ENCODE measurements around the gene CASKIN2.
"Not testable (repeated sequence)": the region's sequence is repeated elsewhere in the genome, so short reads cannot be mapped to it uniquely, and the experiment has no call there.

CASKIN2 gene

GRCh38 chr17:75546181-75546580, 30.8 kb upstream of the CASKIN2 start:
- no peak for DNase-seq (ENCODE audit: low read depth)

DNA sequence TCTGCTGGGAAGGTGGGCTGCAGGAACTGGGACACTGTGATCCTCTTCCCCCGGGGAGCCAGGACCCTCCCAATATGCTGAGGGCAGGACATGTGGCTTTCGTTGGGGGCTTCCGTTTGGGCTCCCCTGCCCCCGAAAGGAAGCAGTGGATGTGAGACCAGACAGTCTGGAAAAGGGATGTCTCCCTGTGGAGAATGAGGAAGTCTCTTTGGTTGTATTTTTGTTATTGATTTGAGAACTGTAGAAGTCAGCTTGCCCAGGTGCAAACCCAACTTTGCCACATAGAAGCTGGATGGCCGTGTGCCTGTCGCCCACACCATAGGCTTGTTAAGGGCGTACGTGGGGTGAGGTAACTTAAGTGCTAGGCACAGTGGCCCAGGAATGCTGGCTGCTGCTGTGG, 28.9 kb upstream of the CASKIN2 start:
- no peak for DNase-seq (ENCODE audit: low read depth)

DNA sequence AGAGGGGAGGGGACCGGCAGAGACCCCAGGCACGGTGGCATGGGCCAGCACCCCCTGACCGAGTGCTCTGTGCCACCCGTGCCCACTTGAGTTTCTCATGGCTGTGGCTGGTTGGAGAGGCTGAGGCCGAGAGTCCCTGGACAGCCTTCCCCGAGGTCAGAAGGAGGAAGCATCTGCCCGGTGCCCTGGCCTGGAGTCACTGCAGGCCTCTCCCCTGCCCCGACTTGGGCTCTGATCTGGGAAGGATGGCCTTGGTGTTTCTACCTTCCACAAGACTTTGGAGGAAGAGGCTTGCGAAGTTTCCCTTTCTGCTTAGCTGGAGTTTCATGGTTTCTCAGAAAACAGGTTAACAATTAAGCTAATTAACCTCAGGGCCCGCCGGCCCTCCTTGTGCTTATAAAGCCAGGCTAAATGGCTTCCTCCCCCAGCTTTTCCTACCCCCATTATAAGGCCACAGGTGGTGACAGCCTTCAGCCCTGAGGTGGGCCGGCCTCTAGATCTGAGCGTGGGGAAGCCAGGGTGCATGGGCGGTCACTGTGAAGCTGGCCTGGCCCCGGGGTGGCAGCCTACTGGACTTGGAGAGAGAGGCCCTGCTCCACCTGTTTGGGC, 27.5 kb upstream of the CASKIN2 start:
- no peak for DNase-seq (ENCODE audit: low read depth)

- no peak for DNase-seq (ENCODE audit: low read depth)
These were observed 26.9 kb upstream of the CASKIN2 start for GRCh38 chr17:75542229-75542628.

DNA sequence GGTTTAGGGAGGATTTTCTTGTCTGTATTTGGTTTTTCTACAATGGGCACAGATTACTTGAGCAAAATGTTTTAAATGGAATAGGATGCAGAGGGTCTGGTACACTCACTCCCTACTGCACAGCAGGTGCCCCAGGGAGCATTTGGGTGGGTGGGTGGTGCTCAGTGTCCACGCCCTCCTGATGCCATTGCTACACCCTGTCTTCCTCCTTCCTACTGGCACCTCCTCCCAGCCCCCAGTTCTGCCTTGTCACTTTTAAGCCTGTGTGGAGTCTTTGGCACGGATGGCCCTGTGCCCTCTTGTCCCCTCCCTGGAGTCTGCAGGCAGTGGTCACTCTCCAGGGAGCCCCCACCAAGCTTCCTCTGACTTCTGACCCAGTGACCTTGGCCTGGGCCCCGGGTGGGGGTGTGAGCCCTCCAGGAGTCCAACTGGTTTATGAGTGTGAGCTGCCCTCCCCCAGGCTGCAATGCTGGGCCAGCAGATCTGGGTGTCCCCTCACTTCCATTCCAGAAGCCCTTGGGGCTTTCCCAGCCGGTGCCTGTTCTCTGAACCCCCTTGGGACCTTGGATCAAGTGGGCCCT, 25.7 kb upstream of the CASKIN2 start:
- no peak for DNase-seq (ENCODE audit: low read depth)

DNA sequence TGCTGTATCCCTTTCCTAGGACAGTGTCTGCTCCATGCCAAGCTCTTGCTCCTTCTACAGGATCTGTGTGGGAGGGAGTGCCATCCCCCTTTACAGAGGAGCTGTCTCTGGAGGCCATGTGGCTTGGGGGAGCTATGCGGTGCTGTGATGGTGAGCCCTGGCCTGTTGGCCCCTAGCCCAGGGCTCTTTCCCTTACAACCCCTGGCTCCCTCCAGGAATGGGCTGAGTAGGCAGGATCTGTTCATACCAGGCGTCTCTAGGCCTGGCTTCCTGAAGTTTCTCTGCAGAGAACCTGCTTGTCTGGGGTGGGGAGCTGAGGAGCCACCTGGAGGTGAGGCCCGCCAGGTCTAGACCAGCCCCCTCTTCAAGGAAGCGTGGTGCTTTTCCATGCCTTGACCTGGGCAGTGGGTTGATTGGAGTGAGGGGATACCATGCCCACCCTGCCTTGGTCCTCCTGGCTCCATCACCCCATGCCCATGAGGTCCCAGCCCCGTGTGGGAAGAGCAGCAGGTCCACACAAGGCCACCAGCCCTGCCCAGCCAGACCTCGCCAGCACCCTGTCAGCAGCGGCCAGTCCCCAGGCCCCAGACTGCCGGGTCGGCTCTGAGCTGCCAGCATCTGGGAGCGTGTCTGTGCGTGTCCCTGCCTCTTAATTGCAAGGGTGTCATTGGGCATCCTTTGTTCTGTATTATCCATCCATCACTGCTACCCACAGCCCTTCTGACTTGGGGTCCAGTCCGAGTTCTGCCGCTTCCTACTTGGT, 24.8 kb upstream of the CASKIN2 start:
- DNase-seq (ENCODE audit: low read depth): no peak

DNA sequence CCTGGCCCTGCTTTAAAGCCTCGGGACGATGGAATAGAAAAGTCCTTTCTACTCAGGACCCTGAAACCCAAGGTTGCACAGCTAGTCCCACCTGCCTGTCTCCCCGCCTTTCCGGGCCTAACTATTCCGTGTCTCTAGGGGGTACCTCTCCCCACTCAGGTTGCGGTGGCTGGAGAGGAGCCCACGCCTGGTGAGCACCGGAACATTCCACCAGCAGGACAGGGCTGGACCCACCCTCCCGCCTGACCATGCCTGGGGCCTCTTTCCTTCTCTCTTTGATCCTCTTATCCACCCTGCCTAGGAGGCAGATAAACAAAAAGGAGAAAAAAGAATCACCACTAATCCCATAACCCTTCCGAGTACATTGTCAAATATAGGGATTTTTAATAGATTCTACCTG, 21.0 kb upstream of the CASKIN2 start:
- DNase-seq (ENCODE audit: low read depth): no peak

DNA sequence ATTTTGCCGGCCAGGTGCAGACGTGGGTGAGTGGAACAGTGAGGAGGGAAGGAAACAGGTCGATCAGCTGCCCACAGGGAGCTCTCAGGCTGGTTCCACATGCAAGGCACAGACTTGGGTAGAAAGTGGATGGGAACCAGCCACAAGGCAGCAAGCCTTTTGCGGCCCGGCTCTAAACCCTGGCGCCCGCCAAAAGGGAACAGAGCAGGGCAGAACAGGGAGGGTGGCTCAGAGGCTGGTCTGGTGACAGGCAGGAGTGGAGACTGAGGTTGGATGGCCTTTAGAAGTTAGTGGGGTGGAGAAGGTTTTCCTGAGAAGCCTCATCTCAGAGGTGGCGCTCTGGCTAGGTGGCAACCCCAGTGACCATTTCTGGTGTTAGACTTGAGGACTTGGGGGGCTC, 20.5 kb upstream of the CASKIN2 start:
- no peak for DNase-seq (ENCODE audit: low read depth)

DNA sequence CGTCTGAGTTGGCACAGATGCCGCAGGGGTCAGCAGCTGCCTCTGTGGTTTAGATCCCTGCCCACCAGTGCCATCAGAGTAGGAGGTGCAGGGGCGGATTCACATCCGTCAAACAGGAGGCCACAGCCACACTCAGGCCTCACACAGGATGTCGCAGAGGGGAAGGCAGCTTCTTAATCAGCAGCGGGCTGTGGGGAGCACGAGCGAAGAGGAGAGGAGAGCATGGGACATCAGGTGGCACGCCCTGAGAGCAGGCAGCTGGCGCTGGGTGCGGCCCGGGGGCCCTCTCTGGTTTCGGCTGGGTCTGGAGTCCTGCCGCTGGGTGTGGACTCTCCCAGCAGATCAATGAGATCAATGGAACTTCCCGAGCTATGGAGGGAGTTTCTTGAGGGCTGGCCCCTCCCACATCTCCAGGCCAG, 19.8 kb upstream of the CASKIN2 start:
- DNase-seq (ENCODE audit: low read depth): no peak

- DNase-seq (ENCODE audit: low read depth): no peak
These were observed 16.4 kb upstream of the CASKIN2 start for GRCh38 chr17:75531721-75532072.

GRCh38 chr17:75530837-75531720, 15.7 kb upstream of the CASKIN2 start:
- no peak for DNase-seq (ENCODE audit: low read depth)

DNA sequence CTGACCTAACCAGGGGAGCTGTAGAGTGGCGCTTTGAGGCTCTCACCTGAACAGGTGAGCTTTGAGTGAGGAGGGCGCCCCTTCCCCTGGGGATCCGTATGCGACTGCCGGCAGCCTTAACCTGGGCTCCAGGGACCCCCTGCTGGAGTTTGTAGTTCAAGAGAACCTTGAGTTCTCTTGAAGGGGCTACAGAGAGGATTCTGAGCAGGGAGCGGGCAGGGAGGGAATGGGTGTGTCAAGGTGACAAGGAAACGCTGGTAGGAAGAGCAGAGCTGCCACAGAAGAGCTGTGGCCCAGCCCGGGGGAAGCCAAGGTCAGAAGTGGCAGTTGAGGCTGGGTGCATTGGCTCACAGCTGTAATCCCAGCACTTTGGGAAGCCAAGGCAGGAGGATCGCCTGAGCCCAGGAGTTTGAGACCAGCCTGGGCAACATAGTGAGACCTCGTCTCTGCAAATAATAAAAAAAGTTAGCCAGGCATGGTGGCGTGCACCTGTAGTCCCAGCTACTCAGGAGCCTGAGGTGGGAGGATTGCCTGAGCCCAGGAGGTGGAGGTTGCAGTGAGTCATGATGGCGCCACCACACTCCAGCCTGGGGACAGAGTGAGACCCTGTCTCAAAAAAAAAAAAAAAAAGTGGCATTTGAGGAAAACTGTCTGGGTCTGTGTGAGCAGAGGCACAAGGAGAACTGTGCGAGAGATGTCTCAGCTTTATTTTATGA, 11.4 kb upstream of the CASKIN2 start:
- DNase-seq (ENCODE audit: low read depth): no peak

GRCh38 chr17:75525806-75526554, 10.6 kb upstream of the CASKIN2 start:
- no peak for DNase-seq (ENCODE audit: low read depth)

GRCh38 chr17:75524970-75525805, 9.9 kb upstream of the CASKIN2 start, which contains the start of gene LLGL2:
TSS of gene LLGL2 (plus strand) at chr17:75525697. CDS start at chr17:75543427, 17,730 bp downstream.
- no peak for DNase-seq (ENCODE audit: low read depth)

DNA sequence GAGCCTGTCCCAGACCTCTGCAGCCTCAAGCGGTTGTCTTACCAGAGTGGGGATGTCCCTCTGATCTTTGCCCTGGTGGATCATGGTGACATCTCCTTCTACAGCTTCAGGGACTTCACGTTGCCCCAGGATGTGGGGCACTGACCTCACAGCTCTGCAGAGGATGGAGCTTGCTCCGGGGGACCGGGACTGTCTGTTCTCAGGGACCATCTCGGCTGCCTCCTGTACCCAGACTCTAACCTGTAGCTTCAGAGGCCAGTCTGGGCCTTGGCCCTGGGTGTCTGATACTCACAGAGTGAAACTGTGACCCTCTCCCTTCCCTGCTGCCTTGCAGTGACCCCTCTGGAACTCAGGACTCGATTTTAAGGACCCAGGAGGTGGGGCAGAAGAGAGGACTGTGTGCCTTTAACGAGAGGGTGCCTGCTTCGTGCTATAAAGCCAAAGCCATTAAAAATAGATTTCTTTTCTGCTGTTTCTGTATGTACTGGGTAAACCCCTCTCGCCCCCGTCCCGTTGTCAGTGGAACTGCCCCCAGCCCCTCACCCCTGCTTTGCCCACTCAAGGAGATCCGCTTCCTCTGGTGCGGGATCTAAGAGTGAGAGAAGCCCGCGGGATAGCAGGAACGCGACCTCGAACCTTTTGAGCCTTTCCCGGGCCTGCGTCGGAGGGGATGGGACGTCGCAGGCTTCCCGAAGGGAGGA, 9.1 kb upstream of the CASKIN2 start:
- no peak for DNase-seq (ENCODE audit: low read depth)

GRCh38 chr17:75523647-75524046, 8.3 kb upstream of the CASKIN2 start:
- DNase-seq (ENCODE audit: low read depth): no peak

DNA sequence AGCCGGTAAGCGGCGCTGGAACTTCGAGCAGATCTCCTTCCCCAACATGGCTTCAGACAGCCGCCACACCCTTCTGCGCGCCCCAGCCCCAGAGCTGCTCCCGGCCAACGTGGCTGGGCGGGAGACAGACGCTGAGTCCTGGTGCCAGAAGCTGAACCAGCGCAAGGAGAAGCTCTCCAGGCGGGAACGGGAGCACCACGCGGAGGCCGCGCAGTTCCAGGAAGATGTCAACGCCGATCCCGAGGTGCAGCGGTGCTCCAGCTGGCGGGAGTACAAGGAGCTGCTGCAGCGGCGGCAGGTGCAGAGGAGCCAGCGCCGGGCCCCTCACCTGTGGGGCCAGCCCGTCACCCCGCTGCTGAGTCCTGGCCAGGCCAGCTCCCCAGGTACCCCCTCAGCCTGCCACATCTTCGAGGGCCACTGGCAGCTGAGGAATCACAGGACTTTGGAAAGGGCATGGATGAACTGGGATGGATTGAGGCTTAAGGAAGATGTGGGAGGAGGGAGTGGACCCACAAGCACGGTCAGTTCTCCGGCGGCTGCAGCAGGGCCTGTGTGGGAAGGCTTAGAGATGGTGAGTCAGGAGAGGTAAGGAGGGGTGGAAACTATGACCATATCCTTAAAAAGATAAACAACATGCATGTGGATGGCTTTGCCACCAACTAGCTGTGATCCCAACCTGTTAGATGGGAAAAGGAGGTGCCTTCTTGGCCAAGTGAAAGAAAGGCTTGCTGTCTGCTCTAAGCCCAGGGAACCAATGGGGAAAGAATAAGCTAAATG, 6.8 kb upstream of the CASKIN2 start:
- DNase-seq (ENCODE audit: low read depth): no peak

DNA sequence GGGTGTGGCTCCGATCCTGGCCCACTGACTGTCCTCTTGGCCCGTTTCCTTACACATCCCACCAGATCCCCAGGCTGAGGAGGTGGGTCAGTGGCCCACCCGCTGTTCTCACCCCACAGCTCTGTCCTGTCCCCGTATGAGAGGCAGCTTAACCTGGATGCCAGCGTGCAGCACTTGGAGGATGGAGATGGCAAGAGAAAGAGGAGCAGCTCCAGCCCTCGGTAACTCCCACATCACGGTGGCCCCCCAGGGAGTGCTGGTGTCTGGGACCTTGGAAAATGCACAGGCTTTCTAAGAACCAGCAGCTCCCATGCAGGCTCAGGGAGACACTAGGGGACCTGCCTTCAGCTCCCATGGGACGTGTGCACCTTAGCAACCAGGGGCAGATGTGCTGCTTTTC, 6.0 kb upstream of the CASKIN2 start:
- no peak for DNase-seq (ENCODE audit: low read depth)

DNA sequence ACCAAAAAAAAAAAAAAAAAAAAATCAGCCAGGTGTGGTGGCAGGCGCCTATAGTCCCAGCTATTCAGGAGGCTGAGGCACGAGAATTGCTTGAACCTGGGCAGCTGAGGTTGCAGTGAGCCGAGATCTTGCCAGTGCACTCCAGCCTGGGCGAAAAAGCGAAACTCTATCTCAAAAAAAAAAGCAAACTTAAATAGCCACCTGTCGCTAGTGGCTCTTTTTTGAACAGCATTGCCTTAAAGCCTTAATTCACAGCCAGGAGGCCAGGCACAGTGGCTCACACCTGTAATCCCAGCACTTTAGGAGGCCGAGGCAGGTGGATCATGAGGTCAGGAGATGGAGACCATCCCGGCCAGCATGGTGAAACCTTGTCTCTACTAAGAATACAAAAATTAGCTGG, 5.1 kb upstream of the CASKIN2 start:
- not testable (repeated sequence) for DNase-seq (ENCODE audit: low read depth)

All from GM04503 (cell line).